Caco-2 (cell line): Measurements from ENCODE around the gene MEG3. TPM values are rescaled to one million over a fixed set of nuclear protein-coding genes. Genes with fewer than 3 reads are reported as not detected.

Source experiments
- BruUV-seq: library from RNA; stranded (reverse); fragments of 400-500 nt; replicated peaks from 2 replicates; lab custom pipeline; 2021; lab: Mats Ljungman, UMichigan
- CTCF ChIA-PET: fragments of 300-600 bp; sonication (Branson Sonifier 250); formaldehyde crosslinking; loops from one replicate; lab custom pipeline; 2022; ENCODE audit warnings: antibody characterized with exemption; lab: Charles Lee
- POLR2A ChIA-PET: fragments of 300-600 bp; sonication (Branson Sonifier 250); formaldehyde crosslinking; loops from one replicate; lab custom pipeline; 2022; ENCODE audit warnings: antibody characterized with exemption; lab: Charles Lee
- DNase-seq, 2 experiments: peaks; one replicate each; pipeline versions ENCODE4 v3.0.0 to v3.0.0-alpha.2; 2020 to 2022
- H3K27me3 ChIP-seq: replicated peaks from 2 replicates; pipeline ENCODE4 v1.6.0; 2011; ENCODE audit warnings: low read length; ENCODE audit not compliant: control insufficient read depth, insufficient read depth
- H3K36me3 ChIP-seq: 2 replicates; pipeline ENCODE4 v1.5.1; 2011; ENCODE audit warnings: low read length; ENCODE audit not compliant: control insufficient read depth, insufficient read depth
- H3K4me1 ChIP-seq: fragments of 250-450 bp; sonication (Bioruptor Pico); 2 replicates; pipeline ENCODE4 v1.5.1; 2020; ENCODE audit warnings: mild to moderate bottlenecking
- H3K4me3 ChIP-seq: 2 replicates; pipeline ENCODE4 v1.5.1; 2011; ENCODE audit warnings: low read depth, mild to moderate bottlenecking, control low read depth, low read length
- H3K9me3 ChIP-seq: fragments of 250-450 bp; sonication (Bioruptor Pico); 2 replicates; pipeline ENCODE4 v1.5.1; 2020; ENCODE audit warnings: mild to moderate bottlenecking, moderate library complexity
- H3K27ac Mint-ChIP-seq: one replicate; pipeline ENCODE4 v1.8.0; 2022; ENCODE audit warnings: mixed read lengths; ENCODE audit not compliant: unreplicated experiment
- H3K27me3 Mint-ChIP-seq: one replicate; pipeline ENCODE4 v1.8.0; 2022; ENCODE audit warnings: mixed read lengths; ENCODE audit not compliant: insufficient read depth, unreplicated experiment
- H3K36me3 Mint-ChIP-seq: one replicate; pipeline ENCODE4 v1.8.0; 2022; ENCODE audit warnings: mild to moderate bottlenecking, mixed read lengths; ENCODE audit not compliant: insufficient read depth, unreplicated experiment
- H3K4me1 Mint-ChIP-seq: one replicate; pipeline ENCODE4 v1.8.0; 2022; ENCODE audit warnings: low read depth, mixed read lengths; ENCODE audit not compliant: unreplicated experiment
- H3K4me3 Mint-ChIP-seq: one replicate; pipeline ENCODE4 v1.8.0; 2022; ENCODE audit warnings: mild to moderate bottlenecking, moderate library complexity, mixed read lengths; ENCODE audit not compliant: unreplicated experiment
- H3K9me3 Mint-ChIP-seq: one replicate; pipeline ENCODE4 v1.8.0; 2022; ENCODE audit warnings: mixed read lengths; ENCODE audit not compliant: unreplicated experiment
- intact Hi-C: fragments of 100-400 bp; cut with micrococcal nuclease; formaldehyde crosslinking; loops from one replicate; pipeline ENCODE4 v1.10.0; 2022; ENCODE audit not compliant: unreplicated experiment
- total RNA-seq: library from RNA; stranded (reverse); gene quantifications from 2 replicates; pipeline ENCODE4 v1.2.3, GENCODE V29; 2022
- TF ChIP-seq, protein P1 (sequence below), 2 experiments: fragments of 200-600 bp in 1 of 2; IDR thresholded peaks; 1 replicate in 1 of 2; 2 replicates in 1 of 2; pipeline versions ENCODE4 v1.5.1 to v1.8.0; 2011 to 2022; ENCODE audit warnings: antibody characterized with exemption in 1 of 2, control low read depth in 1 of 2, inconsistent platforms in 1 of 2, low read depth in 1 of 2, low read length in 1 of 2, mild to moderate bottlenecking in 1 of 2, moderate library complexity in 1 of 2; ENCODE audit not compliant: insufficient read depth in 1 of 2, severe bottlenecking in 1 of 2, unreplicated experiment in 1 of 2

MEG3 gene
- total RNA-seq, 1 experiment from 2014 or later: not detected

DNA sequence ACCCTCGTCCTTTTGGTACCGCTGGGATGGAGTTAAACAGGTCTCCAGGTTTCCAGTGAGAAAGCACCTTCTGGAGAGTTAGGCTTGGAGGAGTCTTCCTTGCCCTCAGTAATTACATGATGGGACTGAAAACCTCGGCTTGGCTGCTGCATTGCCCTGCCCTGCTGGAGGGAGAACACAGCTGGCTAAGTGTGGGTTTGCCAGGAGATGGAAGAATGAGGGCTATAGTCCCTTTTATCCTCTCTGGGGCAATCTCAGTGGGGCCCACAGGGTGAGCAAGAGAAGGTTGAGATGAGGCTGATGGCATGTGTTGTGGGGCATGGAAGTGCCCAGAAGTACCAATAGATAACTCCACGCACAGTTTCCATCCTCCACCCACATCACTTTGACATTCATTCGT, 23.2 kb upstream of the MEG3 start:
- H3K9me3 Mint-ChIP-seq: no peaks in the 10 kb centered on the region
- ChIA-PET CTCF (no interaction called here), POLR2A (no interaction called here)
- DNase-seq: no peak
- BruUV-seq: no TSS peak
- Histone ChIP-seq H3K9me3 (no peaks in the 10 kb centered on the region), H3K36me3 (no peaks in the 10 kb centered on the region), H3K27me3 (no peaks in the 10 kb centered on the region), H3K4me1 (no peaks in the 10 kb centered on the region), H3K4me3 (no peak overlapping the region)
- H3K36me3 Mint-ChIP-seq: no peaks in the 10 kb centered on the region
- H3K27ac Mint-ChIP-seq: no peak overlapping the region
- H3K27me3 Mint-ChIP-seq: no peaks in the 10 kb centered on the region
- intact Hi-C loops: no loop called here
- no peaks in the 10 kb centered on the region for H3K4me1 Mint-ChIP-seq
- H3K4me3 Mint-ChIP-seq: no peak overlapping the region
- TF ChIP-seq, protein P1, sequence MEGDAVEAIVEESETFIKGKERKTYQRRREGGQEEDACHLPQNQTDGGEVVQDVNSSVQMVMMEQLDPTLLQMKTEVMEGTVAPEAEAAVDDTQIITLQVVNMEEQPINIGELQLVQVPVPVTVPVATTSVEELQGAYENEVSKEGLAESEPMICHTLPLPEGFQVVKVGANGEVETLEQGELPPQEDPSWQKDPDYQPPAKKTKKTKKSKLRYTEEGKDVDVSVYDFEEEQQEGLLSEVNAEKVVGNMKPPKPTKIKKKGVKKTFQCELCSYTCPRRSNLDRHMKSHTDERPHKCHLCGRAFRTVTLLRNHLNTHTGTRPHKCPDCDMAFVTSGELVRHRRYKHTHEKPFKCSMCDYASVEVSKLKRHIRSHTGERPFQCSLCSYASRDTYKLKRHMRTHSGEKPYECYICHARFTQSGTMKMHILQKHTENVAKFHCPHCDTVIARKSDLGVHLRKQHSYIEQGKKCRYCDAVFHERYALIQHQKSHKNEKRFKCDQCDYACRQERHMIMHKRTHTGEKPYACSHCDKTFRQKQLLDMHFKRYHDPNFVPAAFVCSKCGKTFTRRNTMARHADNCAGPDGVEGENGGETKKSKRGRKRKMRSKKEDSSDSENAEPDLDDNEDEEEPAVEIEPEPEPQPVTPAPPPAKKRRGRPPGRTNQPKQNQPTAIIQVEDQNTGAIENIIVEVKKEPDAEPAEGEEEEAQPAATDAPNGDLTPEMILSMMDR (IDR thresholded peaks at IDR 0.05; ENCODE audit: insufficient read depth in 1 of 2, low read depth in 1 of 2, low read length in 1 of 2, severe bottlenecking in 1 of 2, unreplicated experiment in 1 of 2): no peak

DNA sequence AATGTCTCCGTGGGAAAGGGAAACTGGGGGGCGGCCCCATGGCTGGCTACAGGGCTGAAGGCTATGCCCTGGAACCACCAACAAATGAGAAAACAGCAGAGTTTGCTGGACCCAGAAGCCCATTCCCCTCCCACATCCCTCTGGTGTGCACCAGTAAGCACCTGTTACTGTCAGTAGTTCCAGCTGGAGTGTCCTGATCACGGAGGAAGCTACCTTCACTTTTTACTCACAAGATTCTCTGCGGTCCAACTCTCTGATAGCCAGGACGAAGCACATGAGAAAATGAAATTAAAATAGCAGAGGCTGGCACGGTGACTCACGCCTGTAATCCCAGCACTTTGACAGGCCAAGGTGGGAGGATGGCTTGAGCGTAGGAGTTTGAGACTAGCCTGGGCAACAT, 22.7 kb upstream of the MEG3 start:
- no peaks in the 10 kb centered on the region for H3K4me1 ChIP-seq
- no peaks in the 10 kb centered on the region for H3K27me3 ChIP-seq
- Mint-ChIP-seq H3K4me1 (no peaks in the 10 kb centered on the region), H3K27me3 (no peaks in the 10 kb centered on the region), H3K4me3 (no peak overlapping the region), H3K36me3 (no peaks in the 10 kb centered on the region), H3K9me3 (no peaks in the 10 kb centered on the region), H3K27ac (no peak overlapping the region)
- no peak for DNase-seq
- POLR2A ChIA-PET: no interaction called here
- 0 out of 2 replicates have a peak, but pooled peaks cover 3% of the 10 kb centered on the region for H3K9me3 ChIP-seq
- no peaks in the 10 kb centered on the region for H3K36me3 ChIP-seq
- TF ChIP-seq, protein P1 (IDR thresholded peaks at IDR 0.05; ENCODE audit: insufficient read depth in 1 of 2, low read depth in 1 of 2, low read length in 1 of 2, severe bottlenecking in 1 of 2, unreplicated experiment in 1 of 2): no peak
- BruUV-seq: no TSS peak
- CTCF ChIA-PET: interaction anchor here (1.2 kb wide), 1 partner anchor 11 kb away, joined by 3 read pairs; no protein-coding TSS in a partner anchor
- H3K4me3 ChIP-seq: no peak overlapping the region
- intact Hi-C loops: no loop called here

DNA sequence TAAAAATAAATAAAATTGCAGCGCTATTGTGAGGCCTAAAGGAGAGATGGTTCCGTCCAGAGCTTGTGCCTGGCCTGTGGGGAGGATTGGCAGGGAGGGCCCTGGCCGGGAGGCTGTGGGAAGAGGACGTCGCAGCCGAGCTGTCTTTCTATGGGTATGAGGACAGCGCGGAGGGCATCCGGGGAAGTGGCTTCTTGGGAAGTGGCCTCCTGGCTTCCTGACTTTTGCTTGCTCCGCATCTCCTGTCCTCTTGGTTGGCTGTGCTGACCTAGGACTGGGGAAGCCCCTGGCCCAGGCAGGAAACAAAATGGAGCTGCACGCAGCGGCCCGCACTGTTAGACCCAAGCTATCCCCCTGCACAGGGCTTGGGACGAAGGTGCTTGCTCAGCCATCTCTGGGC, 22.2 kb upstream of the MEG3 start:
- Mint-ChIP-seq H3K27me3 (no peaks in the 10 kb centered on the region), H3K27ac (no peak overlapping the region), H3K4me3 (no peak overlapping the region), H3K36me3 (no peaks in the 10 kb centered on the region), H3K4me1 (no peaks in the 10 kb centered on the region), H3K9me3 (no peaks in the 10 kb centered on the region)
- POLR2A ChIA-PET: no interaction called here
- BruUV-seq: no TSS peak
- CTCF ChIA-PET: interaction anchor here (1.2 kb wide), 1 partner anchor 10 kb away, joined by 3 read pairs; no protein-coding TSS in a partner anchor
- Histone ChIP-seq H3K4me3 (no peak overlapping the region), H3K36me3 (no peaks in the 10 kb centered on the region), H3K27me3 (no peaks in the 10 kb centered on the region), H3K9me3 (0 out of 2 replicates have a peak, but pooled peaks cover 3% of the 10 kb centered on the region), H3K4me1 (no peaks in the 10 kb centered on the region)
- no peak for DNase-seq
- intact Hi-C loops: no loop called here
- TF ChIP-seq, protein P1 (IDR thresholded peaks at IDR 0.05; ENCODE audit: insufficient read depth in 1 of 2, low read depth in 1 of 2, low read length in 1 of 2, severe bottlenecking in 1 of 2, unreplicated experiment in 1 of 2): no peak
